Occipital lobe (tissue), 3 donors: ENCODE results near the gene STK40. TPM values are rescaled to one million over a fixed set of nuclear protein-coding genes. Genes with fewer than 3 reads are reported as not detected.

ENCODE experiments used
- DNase-seq: peaks from one replicate; lab custom pipeline; 2025; lab: John Stamatoyannopoulos, UW
- small RNA-seq: library from RNA; depleted of rRNA; stranded (forward); fragments of <200 nt; gene quantifications from one replicate; pipeline ENCODE3, GENCODE V24; 2014
- total RNA-seq: library from RNA; depleted of rRNA; stranded (reverse); fragments of >200 nt; gene quantifications from one replicate; pipeline ENCODE4 v1.2.3, GENCODE V29; 2014

Gene STK40
- total RNA-seq, 1 donor from 2014 or later, result 13.1 TPM

DNA sequence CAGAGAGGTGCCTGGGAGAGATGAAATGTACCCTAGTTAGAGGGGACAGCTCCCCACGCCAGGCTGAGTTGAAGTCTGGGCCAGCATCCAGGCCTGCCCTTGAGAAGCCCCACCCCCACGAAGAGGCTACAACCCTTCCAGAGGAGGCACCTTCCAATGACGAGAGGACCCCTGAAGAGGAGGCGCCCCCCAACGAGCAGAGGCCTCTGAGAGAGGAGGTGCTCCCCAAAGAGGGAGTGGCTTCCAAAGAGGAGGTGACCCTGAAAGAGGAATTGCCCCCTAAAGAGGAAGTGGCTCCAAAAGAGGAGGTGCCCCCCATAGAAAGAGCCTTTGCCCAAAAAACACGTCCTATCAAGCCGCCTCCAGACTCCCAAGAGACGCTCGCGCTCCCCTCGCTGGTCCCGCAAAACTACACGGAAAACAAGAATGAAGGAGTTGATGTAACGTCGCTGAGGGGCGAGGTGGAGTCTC is 65.4 kb downstream of the STK40 start:
- no peak for DNase-seq

DNA sequence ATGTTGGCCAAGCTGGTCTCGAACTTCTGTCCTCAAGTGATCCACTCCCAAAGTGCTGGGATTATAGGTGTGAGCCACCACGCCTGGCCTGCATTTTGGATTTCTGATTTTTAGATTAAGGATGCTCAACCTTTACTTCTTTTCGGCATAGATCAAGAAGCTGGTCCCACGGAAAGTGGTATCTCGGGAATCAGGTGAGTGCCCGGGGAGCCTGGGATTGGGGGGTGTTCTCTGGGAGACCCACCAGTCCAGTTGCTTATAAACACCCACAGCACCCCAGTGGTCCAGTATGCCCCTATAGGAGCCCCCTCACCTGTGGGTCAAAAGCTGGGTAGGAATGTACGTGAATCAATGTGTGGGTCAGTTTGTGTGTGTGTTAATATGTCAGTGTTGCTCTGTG is 76.3 kb downstream of the STK40 start:
- DNase-seq, result no peak

DNA sequence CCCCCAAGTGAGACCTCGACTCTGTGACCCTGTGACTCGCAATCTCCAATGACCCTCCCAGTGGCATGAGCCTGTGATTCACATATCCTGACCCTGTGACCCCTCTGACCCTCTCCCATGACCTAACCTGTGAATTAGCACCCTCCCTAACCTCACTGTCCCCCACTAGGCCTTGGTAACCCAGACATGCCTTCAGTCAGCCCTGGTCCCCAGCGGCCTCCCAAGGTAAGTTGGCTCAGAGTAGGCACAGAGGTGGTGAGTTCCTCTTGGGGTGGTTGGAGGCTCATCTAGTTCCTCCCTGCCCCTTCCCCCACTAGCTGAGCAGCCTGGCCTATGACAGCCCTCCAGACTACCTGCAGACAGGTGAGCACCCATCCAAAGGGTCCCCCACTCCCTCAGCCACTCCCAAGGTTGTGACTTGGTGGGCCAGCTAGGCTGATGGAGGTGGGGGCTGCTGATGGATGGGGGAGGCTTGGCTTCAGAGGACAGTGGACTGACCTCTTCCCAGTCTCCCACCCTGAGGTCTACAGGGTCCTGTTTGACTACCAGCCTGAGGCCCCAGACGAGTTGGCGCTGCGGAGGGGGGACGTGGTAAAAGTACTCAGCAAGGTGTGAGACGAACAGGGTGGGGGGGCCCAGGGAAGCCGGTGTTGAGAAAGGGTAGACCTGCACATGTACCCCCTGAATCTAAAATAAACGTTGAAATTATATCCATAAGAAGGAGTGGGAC is 78.0 kb downstream of the STK40 start:
- DNase-seq, result no peak

DNA sequence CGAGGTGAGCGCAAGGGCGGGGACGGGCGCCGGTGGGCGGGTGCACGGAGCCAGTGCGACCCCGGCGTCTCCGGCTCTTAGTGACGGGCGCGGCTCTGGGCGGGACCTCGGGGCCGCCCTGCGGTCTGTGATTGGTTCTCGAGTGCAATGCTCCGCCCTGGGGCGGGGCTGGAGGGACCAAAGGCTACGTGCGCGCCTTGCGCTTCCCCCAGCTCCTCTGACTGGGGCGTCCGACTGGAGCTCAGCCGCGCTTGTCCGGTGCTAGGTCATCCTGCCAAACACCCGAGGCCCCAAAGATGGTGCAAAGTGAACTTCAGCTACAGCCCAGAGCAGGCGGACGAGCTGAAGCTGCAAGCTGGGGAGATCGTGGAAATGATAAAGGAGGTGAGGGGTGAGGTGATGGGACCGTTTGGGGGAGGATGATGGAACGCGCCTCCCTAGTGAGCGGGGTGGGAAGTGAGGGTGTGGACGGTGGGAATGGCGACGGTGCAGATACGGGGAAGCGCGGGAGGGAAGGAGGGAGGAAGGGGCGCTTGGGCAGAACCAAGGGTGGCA is 78.7 kb downstream of the STK40 start:
- peak; percentile 88 for DNase-seq

DNA sequence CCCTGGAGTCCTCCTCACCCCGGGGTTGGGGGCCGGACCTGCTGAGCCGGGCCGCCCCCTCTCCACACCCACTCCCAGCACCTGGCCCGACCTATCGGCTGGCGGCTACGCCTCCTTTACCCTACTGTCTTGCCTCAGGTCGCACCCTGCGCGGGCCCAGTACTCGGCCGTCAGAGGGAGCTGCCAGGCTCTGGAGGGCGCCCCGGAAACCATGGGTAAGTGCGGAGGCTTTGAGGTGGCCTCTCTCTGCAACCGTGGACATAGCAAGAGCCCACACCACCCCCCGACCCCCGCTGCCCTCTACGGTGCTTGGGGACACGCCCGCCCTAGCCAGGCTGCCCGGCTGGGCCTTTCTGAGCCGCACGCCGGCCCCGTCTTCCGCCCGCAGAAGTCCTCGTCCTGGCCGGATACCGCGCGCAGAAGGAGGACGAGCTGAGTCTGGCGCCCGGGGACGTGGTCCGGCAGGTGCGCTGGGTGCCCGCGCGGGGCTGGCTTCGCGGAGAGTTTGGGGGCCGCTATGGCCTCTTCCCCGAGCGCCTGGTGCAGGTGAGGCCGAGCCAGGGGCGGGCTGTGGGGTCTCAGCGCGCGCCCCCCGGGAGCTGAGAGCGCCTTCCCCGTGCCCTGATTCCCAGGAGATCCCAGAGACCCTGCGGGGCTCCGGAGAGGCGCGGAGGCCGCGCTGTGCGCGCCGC is 79.4 kb downstream of the STK40 start, which contains the start of gene SH3D21:
Gene SH3D21, plus strand, starts transcription at position 159 of the 692 bp plus-strand sequence. Its CDS starts 53 bp downstream, at position 212.
- no peak for DNase-seq

DNA sequence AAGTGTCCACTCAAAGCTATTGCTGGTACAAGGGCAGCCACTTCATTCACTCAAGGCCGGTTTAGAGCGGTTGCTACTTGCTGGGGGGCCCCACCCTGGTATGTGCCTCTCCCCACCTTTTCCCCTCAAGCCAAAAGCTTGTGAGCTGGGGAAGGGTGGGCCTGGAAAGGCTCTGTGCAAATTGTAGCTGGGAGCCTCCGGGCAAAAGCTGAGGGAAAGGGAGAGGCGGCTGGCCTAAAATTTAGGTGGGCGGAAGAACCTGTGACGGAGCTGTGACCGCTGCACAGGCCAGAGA is 79.9 kb downstream of the STK40 start:
- no peak for DNase-seq

DNA sequence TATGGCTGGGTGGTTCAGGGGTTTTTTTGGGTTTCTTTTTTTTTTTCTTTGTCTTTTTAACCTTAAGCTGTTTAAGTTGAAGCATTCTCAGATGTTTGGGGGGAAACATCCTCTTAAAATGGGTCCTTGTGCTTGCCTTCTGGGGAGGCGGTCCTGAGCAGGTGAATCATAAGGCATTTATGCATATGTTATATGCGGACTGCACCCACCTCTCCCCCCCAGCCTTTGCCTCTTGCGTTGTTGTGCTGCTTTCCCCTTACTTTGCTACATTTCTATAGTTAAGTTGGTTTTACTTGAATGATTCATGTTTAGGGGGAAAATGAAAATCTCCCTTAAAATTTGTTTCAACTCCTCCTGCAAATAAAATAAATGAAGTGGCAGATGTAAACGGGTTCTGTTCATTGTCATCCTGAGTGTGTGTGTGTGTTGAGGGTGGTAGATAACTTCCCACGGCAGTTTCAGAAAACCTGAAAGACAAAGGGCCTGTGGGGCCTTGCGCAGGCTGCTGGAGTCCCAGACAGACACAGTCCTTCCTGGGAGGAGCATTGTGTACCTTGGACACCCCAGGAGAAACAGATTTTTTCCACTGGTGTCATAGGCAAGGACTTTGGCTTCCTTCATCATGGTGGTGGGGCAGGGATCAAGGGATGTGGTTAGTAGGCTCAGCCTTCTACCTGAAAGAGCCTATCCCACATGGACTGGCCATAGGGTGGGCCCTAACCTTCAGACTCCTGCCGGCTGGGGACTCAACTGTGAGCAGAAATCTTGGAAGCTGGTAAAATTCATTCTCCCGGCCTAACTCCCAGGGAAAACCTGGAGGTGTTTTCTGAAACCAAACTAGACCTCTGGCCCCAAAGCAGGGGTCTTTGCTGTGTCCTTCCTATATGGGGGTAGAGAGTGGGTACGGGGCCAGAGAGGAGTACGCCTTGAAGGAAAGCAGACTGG is 80.5 kb downstream of the STK40 start:
- no peak for DNase-seq

DNA sequence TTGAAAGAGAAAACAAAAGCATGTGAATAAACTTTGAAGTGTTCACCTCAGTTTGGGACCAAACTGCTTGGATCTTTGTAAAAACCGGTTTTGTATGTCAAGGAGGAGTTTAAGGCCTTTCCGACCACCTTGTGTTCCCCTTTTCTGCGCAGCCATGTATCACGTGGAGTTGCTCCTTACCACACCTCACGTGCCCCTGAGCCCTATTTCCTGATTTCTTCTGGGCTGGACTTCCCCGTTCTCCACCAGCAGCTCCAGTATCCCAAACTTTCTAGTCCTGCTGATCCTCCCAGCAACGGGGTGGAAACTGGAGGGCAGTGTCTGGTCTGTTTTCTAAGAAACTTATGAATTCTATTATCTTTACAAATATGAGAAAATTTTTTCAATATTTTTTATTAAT is 81.2 kb downstream of the STK40 start:
- DNase-seq, result no peak

DNA sequence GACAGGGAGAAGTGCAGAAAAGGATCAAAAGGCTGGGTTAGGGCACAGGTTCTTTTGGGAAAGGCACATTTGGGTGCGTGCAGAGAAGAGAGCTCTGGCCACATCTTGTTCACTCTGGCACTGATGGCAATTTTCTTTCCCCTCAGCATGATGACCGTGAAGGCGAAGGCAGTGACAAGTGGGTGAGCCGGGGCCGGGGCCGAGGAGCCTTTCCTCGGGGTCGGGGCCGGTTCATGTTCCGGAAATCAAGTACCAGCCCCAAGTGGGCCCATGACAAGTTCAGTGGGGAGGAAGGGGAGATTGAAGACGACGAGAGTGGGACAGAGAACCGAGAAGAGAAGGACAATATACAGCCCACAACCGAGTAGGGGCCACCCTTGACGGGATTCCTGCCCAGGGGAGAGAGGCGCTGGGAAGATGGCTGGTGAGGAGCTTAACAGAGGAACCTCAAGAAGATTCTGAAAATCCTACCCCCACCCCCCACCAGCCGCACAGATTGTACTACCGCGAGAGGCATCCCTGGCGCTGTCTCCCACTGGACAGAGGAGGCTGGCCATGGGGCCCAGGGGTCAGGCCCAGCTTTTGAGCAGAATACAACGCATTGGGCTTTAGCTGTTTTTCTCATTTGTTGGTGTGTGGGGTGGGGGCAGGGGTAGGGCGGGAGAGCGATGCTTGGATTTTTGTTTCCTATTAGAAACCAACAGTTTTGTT is 81.9 kb downstream of the STK40 start:
- no peak for DNase-seq

DNA sequence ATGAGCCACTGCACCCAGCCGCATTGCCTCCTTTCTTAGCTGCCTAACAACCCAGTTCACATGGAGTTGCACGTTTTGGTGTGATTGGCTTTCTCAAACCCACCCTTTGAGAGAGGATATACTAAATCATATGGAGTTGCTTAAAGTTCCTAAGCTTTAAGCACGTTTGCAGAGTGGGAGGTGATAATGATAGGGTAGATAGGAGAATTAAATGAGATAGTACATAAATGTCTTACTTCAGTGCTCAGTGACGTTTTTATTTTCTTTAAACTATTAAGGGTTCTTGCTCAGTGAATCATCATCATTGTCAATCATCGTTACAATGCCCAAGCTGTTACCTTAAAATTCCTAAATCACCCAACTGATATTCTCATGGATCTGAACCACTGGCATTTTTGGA is 82.5 kb downstream of the STK40 start:
- DNase-seq, result no peak

DNA sequence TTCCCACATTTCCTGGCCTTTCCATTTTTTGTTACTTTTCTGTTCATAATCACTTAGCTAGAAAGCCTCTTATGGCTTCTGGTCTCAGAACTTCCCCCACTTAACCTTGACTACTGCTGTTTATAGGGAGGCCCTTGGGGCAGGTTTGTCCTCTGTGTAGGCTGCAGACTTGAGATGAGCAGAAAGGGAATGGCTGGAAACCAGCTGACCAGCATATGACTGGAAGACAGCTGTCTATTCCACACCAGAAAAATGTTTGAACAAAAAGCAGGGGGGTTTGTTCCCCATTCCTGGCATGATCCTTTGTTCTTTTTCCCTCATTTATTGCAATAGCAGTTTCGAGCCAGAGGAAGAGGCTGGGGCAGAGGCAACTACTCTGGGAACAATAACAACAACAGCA is 84.5 kb downstream of the STK40 start:
- no peak for DNase-seq

DNA sequence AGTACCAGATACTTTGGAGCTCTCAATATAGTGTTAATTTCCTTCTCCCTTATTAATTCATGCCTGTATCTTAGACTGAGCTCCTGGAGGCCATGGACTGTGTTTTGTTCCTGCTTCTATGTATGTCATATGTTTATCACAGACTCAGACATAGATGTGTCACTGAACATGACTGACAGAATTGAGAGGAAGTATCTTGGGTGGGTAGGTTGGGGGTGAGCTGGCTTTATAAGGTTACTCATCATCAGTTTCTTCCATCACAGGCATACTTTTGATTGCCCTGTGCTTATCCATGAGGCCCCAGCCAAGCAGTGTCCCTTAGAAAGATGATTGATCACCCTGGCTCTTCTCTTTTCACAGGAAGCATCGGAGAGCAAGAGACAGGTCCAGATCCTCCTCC is 85.2 kb downstream of the STK40 start:
- DNase-seq, result no peak

DNA sequence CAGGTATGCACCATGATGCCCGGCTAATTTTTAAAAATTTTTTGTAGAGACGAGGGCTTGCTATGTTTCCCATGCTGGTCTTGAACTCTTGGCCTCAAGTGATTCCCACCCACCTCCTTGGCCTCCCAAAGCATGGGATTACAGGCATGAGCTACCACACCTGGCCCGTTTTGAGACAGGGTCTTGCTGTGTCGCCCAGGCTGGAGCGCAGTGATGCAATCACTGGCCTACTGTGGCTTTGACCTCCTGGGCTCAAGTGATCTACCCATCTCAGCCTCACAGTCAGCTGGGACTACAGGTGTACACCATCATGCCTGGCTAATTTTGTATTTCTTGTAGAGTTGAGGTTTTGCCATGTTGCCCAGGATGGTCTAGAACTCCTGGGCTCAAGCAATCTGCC is 87.1 kb downstream of the STK40 start:
- DNase-seq, result no peak

DNA sequence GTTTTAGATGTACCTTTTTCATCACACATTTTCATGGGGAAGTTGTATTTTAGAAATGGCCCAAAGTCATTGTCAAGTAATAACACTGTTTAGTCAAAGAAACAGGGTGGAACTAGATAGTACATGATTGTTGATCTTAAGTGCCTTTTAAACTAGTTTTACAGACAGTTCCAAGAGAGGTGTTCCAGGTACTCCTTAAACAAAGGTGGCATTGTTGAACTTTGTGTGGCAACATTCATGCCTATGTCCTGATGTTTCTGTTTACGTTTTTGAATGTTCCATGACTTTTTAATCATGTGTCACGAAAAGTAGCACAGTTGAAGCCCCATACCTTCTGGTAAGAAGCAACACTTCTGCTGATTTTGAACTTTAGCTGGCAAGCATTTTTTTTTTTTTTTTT is 88.7 kb downstream of the STK40 start:
- DNase-seq, result no peak

DNA sequence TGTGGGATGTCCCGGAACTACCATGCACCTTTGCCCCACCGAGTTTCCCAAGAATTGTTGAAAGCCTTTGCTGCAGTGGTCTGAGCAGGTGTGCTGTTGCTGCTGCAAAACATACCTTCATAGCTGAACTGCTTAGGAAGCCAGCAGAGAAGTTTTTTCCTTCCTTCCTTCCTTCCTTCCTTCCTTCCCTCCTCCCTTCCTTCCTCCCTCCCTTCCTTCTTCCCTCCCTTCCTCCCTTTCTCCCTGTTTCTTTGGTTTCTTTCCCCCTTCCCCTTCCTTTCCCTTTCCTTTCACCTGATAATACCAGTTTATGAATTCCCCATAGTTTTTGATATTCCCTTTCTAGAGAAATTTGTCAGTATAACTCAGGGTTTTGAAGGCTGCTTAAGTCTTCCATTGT is 90.3 kb downstream of the STK40 start:
- DNase-seq, result no peak

Small RNAs within 50 kb of the gene (small RNA-seq; reads per million reads assigned to genes)
- not detected for gene RNU4-27P
- 1.3 reads per million, percentile 78 among the genes with 10 or more reads in this experiment for gene SNORA63C

Other genes with a start within 250 kb of the STK40 start
- 40.1 TPM for gene TRAPPC3, start 236.4 kb downstream of the STK40 start, total RNA-seq
- 49.6 TPM for gene MAP7D1, start 229.8 kb downstream of the STK40 start, total RNA-seq
- gene THRAP3, start 161.5 kb downstream of the STK40 start, total RNA-seq, result 80.6 TPM
- gene SH3D21, start 79.6 kb downstream of the STK40 start, total RNA-seq, result 3.0 TPM
- gene EVA1B, start 62.3 kb downstream of the STK40 start, total RNA-seq, result 4.5 TPM
- gene LSM10, start 12.0 kb upstream of the STK40 start, total RNA-seq, result 3.1 TPM
- gene OSCP1, start 64.5 kb upstream of the STK40 start, total RNA-seq, result 16.4 TPM
- gene MRPS15, start 78.5 kb upstream of the STK40 start, total RNA-seq, result 12.5 TPM
- gene CSF3R, start 97.0 kb upstream of the STK40 start, total RNA-seq, result 2.2 TPM